HEK293 (cell line): ENCODE data around the gene GJC2.

ENCODE experiments used
- CTCF ChIA-PET: fragments of 350-600 bp; formaldehyde crosslinking; extraction: SDS; loops from one replicate; lab custom pipeline; 2021; ENCODE audit warnings: antibody characterized with exemption; lab: Yijun Ruan, JAX
- POLR2A ChIA-PET: fragments of 300-600 bp; formaldehyde crosslinking; extraction: SDS; loops from one replicate; lab custom pipeline; 2020; ENCODE audit warnings: antibody characterized with exemption, inconsistent platforms; lab: Yijun Ruan, JAX
- H3K27ac ChIP-seq: fragments of 200-500 bp; sonication (Bioruptor generic); 2 replicates; pipeline ENCODE4 v1.5.1; 2014; ENCODE audit warnings: low read depth, low read length, control low read depth, inconsistent platforms; ENCODE audit errors: extremely low read depth
- H3K36me3 ChIP-seq, 2 experiments: fragments of 200-500 bp in 1 of 2; sonication (Bioruptor generic) in 1 of 2; 1 replicate in 1 of 2; 2 replicates in 1 of 2; pipeline ENCODE4 v1.5.1; 2014 to 2017; ENCODE audit warnings: inconsistent platforms in 2 of 2, low read length in 2 of 2; ENCODE audit not compliant: control insufficient read depth in 2 of 2, insufficient read depth in 1 of 2
- H3K4me1 ChIP-seq: fragments of 200-500 bp; sonication (Bioruptor generic); 2 replicates; pipeline ENCODE4 v1.5.1; 2014; ENCODE audit warnings: mild to moderate bottlenecking, low read length, inconsistent platforms; ENCODE audit not compliant: control insufficient read depth, insufficient read depth
- H3K4me3 ChIP-seq: 2 replicates; pipeline ENCODE4 v1.5.1; 2011; ENCODE audit warnings: low read depth, mild to moderate bottlenecking, control low read depth, low read length, moderate library complexity
- H3K9me3 ChIP-seq: fragments of 200-500 bp; sonication (Bioruptor generic); 2 replicates; pipeline ENCODE4 v1.5.1; 2014; ENCODE audit warnings: low read depth, low read length, inconsistent platforms; ENCODE audit not compliant: control insufficient read depth, insufficient read depth
- GLIS1 ChIP-seq: fragments of 450-650 bp; formaldehyde crosslinking; IDR thresholded peaks from 2 replicates; pipeline ENCODE4 v1.5.1; 2016; ENCODE audit warnings: missing biosample characterization, missing genetic modification characterization
- GLIS2 ChIP-seq: fragments of 450-650 bp; formaldehyde crosslinking; IDR thresholded peaks from 2 replicates; pipeline ENCODE4 v1.5.1; 2016; ENCODE audit warnings: missing biosample characterization, missing genetic modification characterization
- KLF10 ChIP-seq: fragments of 450-650 bp; IDR thresholded peaks from 2 replicates; pipeline ENCODE4 v1.5.1; 2018; ENCODE audit warnings: missing biosample characterization, mild to moderate bottlenecking, missing genetic modification characterization
- OSR2 ChIP-seq: fragments of 450-650 bp; formaldehyde crosslinking; IDR thresholded peaks from 2 replicates; pipeline ENCODE4 v1.5.1; 2016; ENCODE audit warnings: missing biosample characterization, missing genetic modification characterization
- PATZ1 ChIP-seq: fragments of 450-650 bp; formaldehyde crosslinking; IDR thresholded peaks from 2 replicates; pipeline ENCODE4 v1.5.1; 2016; ENCODE audit warnings: missing biosample characterization, missing genetic modification characterization
- PRDM6 ChIP-seq: fragments of 450-650 bp; formaldehyde crosslinking; IDR thresholded peaks from 2 replicates; pipeline ENCODE4 v1.5.1; 2017; ENCODE audit warnings: missing biosample characterization, missing genetic modification characterization
- SALL2 ChIP-seq: fragments of 450-650 bp; formaldehyde crosslinking; IDR thresholded peaks from 2 replicates; pipeline ENCODE4 v1.5.0; 2017; ENCODE audit warnings: missing biosample characterization, mild to moderate bottlenecking, missing genetic modification characterization, borderline replicate concordance
- ZBTB1 ChIP-seq: fragments of 450-650 bp; formaldehyde crosslinking; IDR thresholded peaks from 2 replicates; pipeline ENCODE4 v1.5.1; 2016; ENCODE audit warnings: missing biosample characterization, missing genetic modification characterization
- ZBTB10 ChIP-seq: fragments of 450-650 bp; formaldehyde crosslinking; IDR thresholded peaks from 2 replicates; pipeline ENCODE4 v1.5.1; 2016; ENCODE audit warnings: missing biosample characterization, missing genetic modification characterization
- ZBTB20 ChIP-seq: fragments of 450-650 bp; formaldehyde crosslinking; IDR thresholded peaks from 2 replicates; pipeline ENCODE4 v1.5.1; 2016; ENCODE audit warnings: missing biosample characterization, missing genetic modification characterization
- ZEB2 ChIP-seq: fragments of 450-650 bp; formaldehyde crosslinking; IDR thresholded peaks from 2 replicates; pipeline ENCODE4 v1.5.1; 2016; ENCODE audit warnings: missing biosample characterization, missing genetic modification characterization
- ZNF133 ChIP-seq: fragments of 450-650 bp; formaldehyde crosslinking; IDR thresholded peaks from 2 replicates; pipeline ENCODE4 v1.5.1; 2016; ENCODE audit warnings: missing biosample characterization, missing genetic modification characterization
- ZNF223 ChIP-seq: fragments of 450-650 bp; formaldehyde crosslinking; IDR thresholded peaks from 2 replicates; pipeline ENCODE4 v1.5.1; 2016; ENCODE audit warnings: missing biosample characterization, missing genetic modification characterization
- ZNF23 ChIP-seq: fragments of 450-650 bp; formaldehyde crosslinking; IDR thresholded peaks from 2 replicates; pipeline ENCODE4 v1.5.1; 2016; ENCODE audit warnings: missing biosample characterization, missing genetic modification characterization, borderline replicate concordance
- ZNF274 ChIP-seq, 2 experiments: fragments of 200-500 bp in 1 of 2; fragments of 450-650 bp in 1 of 2; sonication (Bioruptor generic) in 1 of 2; formaldehyde crosslinking in 1 of 2; IDR thresholded peaks; 2 replicates each; pipeline versions ENCODE4 v1.5.1 to v1.6.1; 2014 to 2016; ENCODE audit warnings: borderline replicate concordance in 1 of 2, inconsistent platforms in 1 of 2, low read length in 1 of 2, missing biosample characterization in 1 of 2, missing genetic modification characterization in 1 of 2
- ZNF404 ChIP-seq: fragments of 450-650 bp; formaldehyde crosslinking; IDR thresholded peaks from 2 replicates; pipeline ENCODE4 v1.5.1; 2017; ENCODE audit warnings: missing biosample characterization, missing genetic modification characterization
- ZNF423 ChIP-seq: fragments of 450-650 bp; formaldehyde crosslinking; IDR thresholded peaks from 2 replicates; pipeline ENCODE4 v1.5.1; 2016; ENCODE audit warnings: missing biosample characterization, missing genetic modification characterization
- ZNF488 ChIP-seq: fragments of 450-650 bp; formaldehyde crosslinking; IDR thresholded peaks from 2 replicates; pipeline ENCODE4 v1.5.1; 2016; ENCODE audit warnings: missing biosample characterization, missing genetic modification characterization
- ZNF530 ChIP-seq: fragments of 450-650 bp; formaldehyde crosslinking; IDR thresholded peaks from 2 replicates; pipeline ENCODE4 v1.5.1; 2016; ENCODE audit warnings: low read depth, missing biosample characterization, missing genetic modification characterization
- ZNF548 ChIP-seq: fragments of 450-650 bp; formaldehyde crosslinking; IDR thresholded peaks from 2 replicates; pipeline ENCODE4 v1.5.1; 2016; ENCODE audit warnings: missing biosample characterization, missing genetic modification characterization
- ZNF596 ChIP-seq: fragments of 450-650 bp; IDR thresholded peaks from 2 replicates; pipeline ENCODE4 v1.5.0; 2018; ENCODE audit warnings: missing biosample characterization, mild to moderate bottlenecking, missing genetic modification characterization, moderate library complexity
- ZNF677 ChIP-seq: fragments of 450-650 bp; IDR thresholded peaks from 2 replicates; pipeline ENCODE4 v1.5.0; 2018; ENCODE audit warnings: missing biosample characterization, mild to moderate bottlenecking, missing genetic modification characterization, moderate library complexity
- ZNF701 ChIP-seq: fragments of 450-650 bp; formaldehyde crosslinking; IDR thresholded peaks from 2 replicates; pipeline ENCODE4 v1.5.1; 2016; ENCODE audit warnings: missing biosample characterization, missing genetic modification characterization
- ZNF747 ChIP-seq: fragments of 450-650 bp; formaldehyde crosslinking; IDR thresholded peaks from 2 replicates; pipeline ENCODE4 v1.5.1; 2016; ENCODE audit warnings: missing biosample characterization, missing genetic modification characterization
- ZSCAN16 ChIP-seq: fragments of 450-650 bp; formaldehyde crosslinking; IDR thresholded peaks from 2 replicates; pipeline ENCODE4 v1.5.1; 2016; ENCODE audit warnings: missing biosample characterization, missing genetic modification characterization

GJC2 gene

GRCh38 chr1:228108742-228109072 is 41.0 kb upstream of the GJC2 start:
- H3K27ac ChIP-seq = peak overlapping the region; percentile 53; the same call in 1 of the 2 replicates
- H3K9me3 ChIP-seq = no peaks in the 10 kb centered on the region
- H3K36me3 ChIP-seq = peaks cover 6 to 33% of the 10 kb centered on the region in 2 experiments
- 0 out of 2 replicates have a peak, but pooled peaks cover 3% of the 10 kb centered on the region for H3K4me1 ChIP-seq
- TF ChIP-seq ZSCAN16 (no peak), PRDM6 (no peak), ZNF423 (tag by site-specific recombination) (0 out of 2 replicates have a peak, but pooled peaks have one; percentile 69), ZNF596 (tag by site-specific recombination) (0 out of 2 replicates have a peak, but pooled peaks have one; percentile 6), ZNF677 (tag by site-specific recombination) (0 out of 2 replicates have a peak, but pooled peaks have one; percentile 20)
- POLR2A ChIA-PET = interaction anchor here (1.6 to 1.9 kb wide), 2 partner anchors 26 to 32 kb away, joined by 5 to 8 read pairs; partner anchors contain the start of gene ARF1
- CTCF ChIA-PET = interaction anchor here (0.6 to 9.9 kb wide), 3 partner anchors 22 to 1340 kb away, joined by 3 to 57 read pairs (median 4); no protein-coding TSS in a partner anchor
- H3K4me3 ChIP-seq = peak overlapping the region; percentile 90

- POLR2A ChIA-PET = interaction anchor here (1.0 to 1.9 kb wide), 3 partner anchors 27 to 53 kb away, joined by 3 to 8 read pairs (median 5); partner anchors contain the start of gene ARF1
- CTCF ChIA-PET = interaction anchor here (0.6 to 9.9 kb wide), 8 partner anchors 9 to 1341 kb away, joined by 3 to 57 read pairs (median 4); no protein-coding TSS in a partner anchor
- Histone ChIP-seq H3K36me3 (peaks cover 6 to 33% of the 10 kb centered on the region in 2 experiments), H3K9me3 (no peaks in the 10 kb centered on the region), H3K27ac (peak within 1 kb of the TSS; percentile 69; the same call in 1 of the 2 replicates), H3K4me3 (peak within 1 kb of the TSS; percentile 90), H3K4me1 (0 out of 2 replicates have a peak, but pooled peaks cover 3% of the 10 kb centered on the region)
- TF ChIP-seq SALL2 (no peak), GLIS1 (tag by site-specific recombination) (peak; percentile 96), ZNF747 (tag by site-specific recombination) (no peak), ZNF548 (no peak), ZBTB10 (tag by site-specific recombination) (peak; percentile 76), ZBTB20 (tag by site-specific recombination) (peak; percentile 65; the same call in 1 of the 2 replicates), ZNF133 (no peak), GLIS2 (tag by site-specific recombination) (peak; percentile 99), OSR2 (tag by site-specific recombination) (0 out of 2 replicates have a peak, but pooled peaks have one; percentile 28), ZNF274 (IDR thresholded peaks at IDR 0.05; ENCODE audit: low read length) (no peak), ZNF274 (tag by site-specific recombination; IDR thresholded peaks at IDR 0.05; ENCODE audit: borderline replicate concordance) (no peak), ZBTB1 (tag by site-specific recombination) (no peak), ZNF701 (tag by site-specific recombination) (no peak), ZEB2 (tag by site-specific recombination) (peak; percentile 94), KLF10 (tag by site-specific recombination) (peak; percentile 91), ZNF404 (tag by site-specific recombination) (no peak), ZNF23 (no peak), ZNF530 (tag by site-specific recombination) (no peak), PATZ1 (tag by site-specific recombination) (peak; percentile 96), ZNF223 (tag by site-specific recombination) (0 out of 2 replicates have a peak, but pooled peaks have one; percentile 10), ZNF488 (tag by site-specific recombination) (no peak)
Measured at GRCh38 chr1:228109073-228109961, 40.4 kb upstream of the GJC2 start, which contains the start of gene MRPL55. Gene MRPL55 (minus strand): TSS chr1:228109299. CDS start chr1:228108260, 1,039 bp downstream.
